Thyroid gland (tissue), 4 donors: ENCODE results near the gene PCSK7.

Source experiments
- CTCF ChIP-seq, 6 experiments: fragments of 200-600 bp in 3 of 6; fragments of 450-650 bp in 3 of 6; sonication (generic) in 3 of 6; IDR thresholded peaks; one replicate each; pipeline ENCODE4 v1.5.1; 2016 to 2019; ENCODE audit warnings: antibody characterized with exemption in 6 of 6, mild to moderate bottlenecking in 2 of 6, inconsistent platforms in 1 of 6, moderate library complexity in 1 of 6
- POLR2A ChIP-seq, 2 donors: fragments of 450-650 bp; IDR thresholded peaks; one replicate each; pipeline ENCODE4 v1.6.1; 2017; ENCODE audit warnings: antibody characterized with exemption in 2 of 2, mild to moderate bottlenecking in 2 of 2, moderate library complexity in 1 of 2

GRCh38 chr11:117176186-117176585 lies 55.7 kb downstream of the PCSK7 start:
- TF ChIP-seq CTCF (IDR thresholded peaks at IDR 0.05) (no peak), POLR2A (IDR thresholded peaks at IDR 0.05) (no peak)
